Naive thymus-derived CD8-positive, alpha-beta T cell (primary cell): ENCODE data around the gene ZBTB33. TPM values are rescaled to one million over a fixed set of nuclear protein-coding genes. Genes with fewer than 3 reads are reported as not detected.
A peak's percentile ranks its signal among the peaks of the same experiment; 100 is the strongest.

Experiments
- ATAC-seq, 2 donors: fragments of 150-1000 bp; cut with Tn5 transposase in 1 of 2; sonication (Bioruptor Pico), chemical (Tn5 transposase) in 1 of 2; 1 replicate in 1 of 2; 2 replicates in 1 of 2; pipeline ENCODE4 v1.10.0; 2021; ENCODE audit warnings: mild to moderate bottlenecking in 2 of 2, moderate library complexity in 2 of 2
- POLR2A ChIA-PET: fragments of 350-600 bp; sonication (Branson Sonifier 250); formaldehyde crosslinking; loops from one replicate; lab custom pipeline; 2021; ENCODE audit warnings: antibody characterized with exemption; lab: Charles Lee
- DNase-seq, 10 donors: peaks; one replicate each; pipeline versions ENCODE4 v3.0.0 to v3.0.0-alpha.2; 2020 to 2022
- H3K27ac Mint-ChIP-seq, 10 donors: one replicate each; pipeline ENCODE4 v1.8.0; 2020 to 2022; ENCODE audit warnings: mild to moderate bottlenecking in 10 of 10, mixed read lengths in 10 of 10, moderate library complexity in 4 of 10, inconsistent platforms in 1 of 10
- H3K27me3 Mint-ChIP-seq, 5 donors: one replicate each; pipeline ENCODE4 v1.8.0; 2021 to 2022; ENCODE audit warnings: mixed read lengths in 5 of 5
- H3K36me3 Mint-ChIP-seq, 3 donors: one replicate each; pipeline ENCODE4 v1.8.0; 2020 to 2022; ENCODE audit warnings: mixed read lengths in 3 of 3, mild to moderate bottlenecking in 2 of 3, inconsistent platforms in 1 of 3
- H3K4me1 Mint-ChIP-seq, 4 donors: one replicate each; pipeline ENCODE4 v1.8.0; 2021 to 2022; ENCODE audit warnings: mixed read lengths in 4 of 4
- H3K4me3 Mint-ChIP-seq, 10 donors: one replicate each; pipeline ENCODE4 v1.8.0; 2020 to 2022; ENCODE audit warnings: mild to moderate bottlenecking in 10 of 10, mixed read lengths in 10 of 10, moderate library complexity in 6 of 10, inconsistent platforms in 1 of 10
- H3K9me3 Mint-ChIP-seq, 9 donors: one replicate each; pipeline ENCODE4 v1.8.0; 2020 to 2022; ENCODE audit warnings: mixed read lengths in 9 of 9, mild to moderate bottlenecking in 3 of 9, inconsistent platforms in 1 of 9, moderate library complexity in 1 of 9
- polyA plus RNA-seq, 3 donors: library from polyadenylated mRNA; unstranded; fragments of 300-500 nt; fragmentation: Illumina TruSeq; gene quantifications; one replicate each; pipeline ENCODE4 v1.2.3, GENCODE V29; 2021
- total RNA-seq, 8 experiments: library from RNA in 2 of 8; stranded (reverse) in 2 of 8; gene quantifications; one replicate each; pipeline ENCODE4 v1.2.3 and lab custom pipeline; 2021 to 2026

The ZBTB33 gene
- total and polyA plus RNA-seq, 5 experiments from 2014 or later: 9.6 to 34.4 (median 14.3) TPM

- peaks cover under 1 to 19% (median 13%) of the 10 kb centered on the region in 4 donors for H3K4me1 Mint-ChIP-seq
- POLR2A ChIA-PET: no interaction called here
- peaks cover 0 to 43% (median 7%) of the 10 kb centered on the region in 3 donors for H3K36me3 Mint-ChIP-seq
- ATAC-seq (no peak), DNase-seq (no peak)
- H3K4me3 Mint-ChIP-seq: no peak overlapping the region
- no peaks in the 10 kb centered on the region for H3K9me3 Mint-ChIP-seq
- peak overlapping the region in 1 of 10 donors; percentile 44 for H3K27ac Mint-ChIP-seq
- no peaks in the 10 kb centered on the region for H3K27me3 Mint-ChIP-seq
Measured at GRCh38 chrX:120238933-120239332, 11.7 kb upstream of the ZBTB33 start.

- H3K9me3 Mint-ChIP-seq: peaks cover 0 to 3% (median 0%) of the 10 kb centered on the region in 9 donors
- POLR2A ChIA-PET: no interaction called here
- ATAC-seq (no peak), DNase-seq (no peak)
- no peaks in the 10 kb centered on the region for H3K27me3 Mint-ChIP-seq
- peak overlapping the region in 1 of 10 donors; percentile 11 for H3K27ac Mint-ChIP-seq
- H3K4me3 Mint-ChIP-seq: peak overlapping the region in 5 of 10 donors; percentile 25 to 99 (median 94)
- peaks cover 6 to 18% (median 7%) of the 10 kb centered on the region in 3 donors for H3K36me3 Mint-ChIP-seq
- H3K4me1 Mint-ChIP-seq: peaks cover 5 to 24% (median 19%) of the 10 kb centered on the region in 4 donors
Measured at GRCh38 chrX:120242813-120243212, 7.8 kb upstream of the ZBTB33 start.

GRCh38 chrX:120244395-120244734, 6.2 kb upstream of the ZBTB33 start:
- DNase-seq (no peak), ATAC-seq (peak in 1 of 2 donors; percentile 21)
- Mint-ChIP-seq H3K36me3 (peaks cover 0 to 7% (median 6%) of the 10 kb centered on the region in 3 donors), H3K27me3 (no peaks in the 10 kb centered on the region), H3K4me1 (peaks cover 5 to 24% (median 19%) of the 10 kb centered on the region in 4 donors), H3K27ac (peak overlapping the region; percentile 90 to 98 (median 95)), H3K9me3 (peaks cover 0 to 3% (median 0%) of the 10 kb centered on the region in 9 donors), H3K4me3 (peak overlapping the region; percentile 93 to 99 (median 97))
- POLR2A ChIA-PET: no interaction called here

- Mint-ChIP-seq H3K36me3 (peaks cover 0 to 6% (median 2%) of the 10 kb centered on the region in 3 donors), H3K4me1 (peaks cover 5 to 24% (median 20%) of the 10 kb centered on the region in 4 donors), H3K27ac (peak overlapping the region; percentile 90 to 98 (median 95)), H3K9me3 (peaks cover 0 to 3% (median 0%) of the 10 kb centered on the region in 9 donors), H3K27me3 (no peaks in the 10 kb centered on the region), H3K4me3 (peak overlapping the region; percentile 93 to 99 (median 97))
- POLR2A ChIA-PET: no interaction called here
- DNase-seq (peak; percentile 16 to 77 (median 58)), ATAC-seq (peak; percentile 84 to 87)
Measured at GRCh38 chrX:120244735-120245498, 5.7 kb upstream of the ZBTB33 start.

GRCh38 chrX:120251471-120252011, 929 bp downstream of the ZBTB33 start:
- H3K9me3 Mint-ChIP-seq: no peaks in the 10 kb centered on the region
- POLR2A ChIA-PET: interaction anchor here (0.5 to 2.5 kb wide), 11 partner anchors 13 to 1541 kb away, joined by 3 to 29 read pairs (median 4); partner anchors contain the start of genes MCTS1 and RNF113A
- ATAC-seq (peak in 1 of 2 donors; percentile 1), DNase-seq (peak in 7 of 10 donors; percentile 2 to 29 (median 17))
- no peaks in the 10 kb centered on the region for H3K27me3 Mint-ChIP-seq
- H3K36me3 Mint-ChIP-seq: peaks cover 7 to 35% (median 11%) of the 10 kb centered on the region in 3 donors
- peak overlapping the region; percentile 88 to 97 (median 94) for H3K4me3 Mint-ChIP-seq
- peak overlapping the region; percentile 77 to 98 (median 92) for H3K27ac Mint-ChIP-seq
- H3K4me1 Mint-ChIP-seq: peaks cover 7 to 47% (median 24%) of the 10 kb centered on the region in 4 donors

- no peaks in the 10 kb centered on the region for H3K9me3 Mint-ChIP-seq
- H3K27ac Mint-ChIP-seq: no peak overlapping the region
- POLR2A ChIA-PET: no interaction called here
- no peaks in the 10 kb centered on the region for H3K27me3 Mint-ChIP-seq
- DNase-seq (no peak), ATAC-seq (no peak)
- H3K4me3 Mint-ChIP-seq: peak overlapping the region in 1 of 10 donors; percentile 16
- H3K4me1 Mint-ChIP-seq: peaks cover 7 to 56% (median 28%) of the 10 kb centered on the region in 4 donors
- H3K36me3 Mint-ChIP-seq: peaks cover 7 to 52% (median 11%) of the 10 kb centered on the region in 3 donors
Measured at GRCh38 chrX:120253784-120254183, 3.2 kb downstream of the ZBTB33 start.

- POLR2A ChIA-PET: interaction anchor here (0.6 to 0.9 kb wide), 2 partner anchors 9 to 10 kb away, joined by 3 read pairs; partner anchors contain the start of gene ZBTB33
- DNase-seq (no peak), ATAC-seq (no peak)
- peaks cover 0 to 28% (median 0%) of the 10 kb centered on the region in 3 donors for H3K36me3 Mint-ChIP-seq
- H3K27me3 Mint-ChIP-seq: no peaks in the 10 kb centered on the region
- no peak overlapping the region for H3K4me3 Mint-ChIP-seq
- H3K4me1 Mint-ChIP-seq: peaks cover 0 to 33% (median 7%) of the 10 kb centered on the region in 4 donors
- H3K27ac Mint-ChIP-seq: no peak overlapping the region
- H3K9me3 Mint-ChIP-seq: no peaks in the 10 kb centered on the region
Measured at GRCh38 chrX:120260369-120260768, 9.8 kb downstream of the ZBTB33 start.

- peaks cover 0 to 6% (median 0%) of the 10 kb centered on the region in 3 donors for H3K36me3 Mint-ChIP-seq
- H3K27ac Mint-ChIP-seq: peak overlapping the region in 1 of 10 donors; percentile 12
- H3K4me3 Mint-ChIP-seq: no peak overlapping the region
- POLR2A ChIA-PET: no interaction called here
- H3K27me3 Mint-ChIP-seq: no peaks in the 10 kb centered on the region
- H3K4me1 Mint-ChIP-seq: peaks cover 0 to 13% (median 1%) of the 10 kb centered on the region in 4 donors
- DNase-seq (no peak), ATAC-seq (no peak)
- H3K9me3 Mint-ChIP-seq: no peaks in the 10 kb centered on the region
Measured at GRCh38 chrX:120262859-120263708, 12.5 kb downstream of the ZBTB33 start.

GRCh38 chrX:120264341-120264740, 13.7 kb downstream of the ZBTB33 start:
- Mint-ChIP-seq H3K27ac (no peak overlapping the region), H3K36me3 (no peaks in the 10 kb centered on the region), H3K4me1 (peaks cover 4 to 18% (median 5%) of the 10 kb centered on the region in 4 donors), H3K27me3 (no peaks in the 10 kb centered on the region), H3K9me3 (no peaks in the 10 kb centered on the region), H3K4me3 (no peak overlapping the region)
- POLR2A ChIA-PET: interaction anchor here (1.5 kb wide), 1 partner anchor 13 kb away, joined by 6 read pairs; the partner anchor contains the start of gene ZBTB33
- ATAC-seq: no peak
- no peak for DNase-seq

GRCh38 chrX:120269373-120270035, 18.9 kb downstream of the ZBTB33 start:
- DNase-seq (peak in 6 of 10 donors; percentile 2 to 53 (median 16)), ATAC-seq (peak; percentile 97 to 98)
- POLR2A ChIA-PET: interaction anchor here (0.7 to 1.9 kb wide), 3 partner anchors 9 to 25 kb away, joined by 3 to 17 read pairs (median 3); partner anchors contain the start of gene ZBTB33
- H3K27ac Mint-ChIP-seq: peak overlapping the region; percentile 26 to 86 (median 76)
- H3K9me3 Mint-ChIP-seq: peaks cover 0 to 2% (median 0%) of the 10 kb centered on the region in 9 donors
- no peaks in the 10 kb centered on the region for H3K36me3 Mint-ChIP-seq
- H3K4me1 Mint-ChIP-seq: peaks cover 6 to 12% (median 12%) of the 10 kb centered on the region in 4 donors
- peak overlapping the region in 1 of 10 donors; percentile 36 for H3K4me3 Mint-ChIP-seq
- H3K27me3 Mint-ChIP-seq: no peaks in the 10 kb centered on the region

- POLR2A ChIA-PET: interaction anchor here (1.9 kb wide), 1 partner anchor 19 kb away, joined by 17 read pairs; the partner anchor contains the start of gene ZBTB33
- peak overlapping the region in 2 of 10 donors; percentile 22 to 25 for H3K27ac Mint-ChIP-seq
- H3K27me3 Mint-ChIP-seq: no peaks in the 10 kb centered on the region
- H3K4me1 Mint-ChIP-seq: peaks cover 6 to 12% (median 12%) of the 10 kb centered on the region in 4 donors
- no peak overlapping the region for H3K4me3 Mint-ChIP-seq
- DNase-seq (no peak), ATAC-seq (no peak)
- peaks cover 0 to 2% (median 0%) of the 10 kb centered on the region in 9 donors for H3K9me3 Mint-ChIP-seq
- H3K36me3 Mint-ChIP-seq: no peaks in the 10 kb centered on the region
Measured at GRCh38 chrX:120270567-120270966, 20.0 kb downstream of the ZBTB33 start.
